Measurements from ENCODE around the gene KIFC3. TPM values are rescaled to one million over a fixed set of nuclear protein-coding genes. Genes with fewer than 3 reads are reported as not detected.
"Not testable (repeated sequence)": the region's sequence is repeated elsewhere in the genome, so short reads cannot be mapped to it uniquely, and the experiment has no call there.

KIFC3 gene
- total RNA-seq, 4 donors from 2014 or later: 116 to 206 (median 164) TPM

DNA sequence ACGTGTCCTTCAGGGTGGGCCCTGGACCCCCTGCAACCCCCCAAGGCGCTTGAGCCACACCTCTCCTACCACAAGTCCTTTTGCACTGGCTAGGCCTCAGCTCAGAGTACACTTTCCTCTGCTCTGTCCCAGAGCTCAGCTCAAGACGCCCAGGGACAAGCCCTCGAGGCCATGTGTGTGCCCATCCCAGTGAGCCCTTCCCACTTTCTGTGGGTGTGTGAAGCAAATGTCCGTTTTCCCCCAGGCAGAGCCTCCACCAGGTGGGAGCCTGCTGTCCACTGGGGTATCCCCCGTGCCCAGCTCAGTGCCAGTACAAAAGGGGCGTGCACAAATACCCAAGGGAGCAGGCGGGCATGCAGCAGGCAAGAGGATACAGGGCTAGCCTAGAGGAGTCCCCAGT lies 18.4 kb downstream of the KIFC3 start:
- no peak for DNase-seq (ENCODE audit: low spot score in 2 of 2)
- intact Hi-C loops (cut with DNase I; ENCODE audit: low total_unique reads): no loop called here
- H3K4me3 ChIP-seq (ENCODE audit: low read depth, poor library complexity, severe bottlenecking): no peak overlapping the region
- WGBS, 2 donors: 83 to 92% methylated on average over 8 of the region's 8 CpGs
- TF ChIP-seq POLR2A (IDR thresholded peaks at IDR 0.05): no peak
- TF ChIP-seq, protein P1, sequence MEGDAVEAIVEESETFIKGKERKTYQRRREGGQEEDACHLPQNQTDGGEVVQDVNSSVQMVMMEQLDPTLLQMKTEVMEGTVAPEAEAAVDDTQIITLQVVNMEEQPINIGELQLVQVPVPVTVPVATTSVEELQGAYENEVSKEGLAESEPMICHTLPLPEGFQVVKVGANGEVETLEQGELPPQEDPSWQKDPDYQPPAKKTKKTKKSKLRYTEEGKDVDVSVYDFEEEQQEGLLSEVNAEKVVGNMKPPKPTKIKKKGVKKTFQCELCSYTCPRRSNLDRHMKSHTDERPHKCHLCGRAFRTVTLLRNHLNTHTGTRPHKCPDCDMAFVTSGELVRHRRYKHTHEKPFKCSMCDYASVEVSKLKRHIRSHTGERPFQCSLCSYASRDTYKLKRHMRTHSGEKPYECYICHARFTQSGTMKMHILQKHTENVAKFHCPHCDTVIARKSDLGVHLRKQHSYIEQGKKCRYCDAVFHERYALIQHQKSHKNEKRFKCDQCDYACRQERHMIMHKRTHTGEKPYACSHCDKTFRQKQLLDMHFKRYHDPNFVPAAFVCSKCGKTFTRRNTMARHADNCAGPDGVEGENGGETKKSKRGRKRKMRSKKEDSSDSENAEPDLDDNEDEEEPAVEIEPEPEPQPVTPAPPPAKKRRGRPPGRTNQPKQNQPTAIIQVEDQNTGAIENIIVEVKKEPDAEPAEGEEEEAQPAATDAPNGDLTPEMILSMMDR (IDR thresholded peaks at IDR 0.05): no peak

DNA sequence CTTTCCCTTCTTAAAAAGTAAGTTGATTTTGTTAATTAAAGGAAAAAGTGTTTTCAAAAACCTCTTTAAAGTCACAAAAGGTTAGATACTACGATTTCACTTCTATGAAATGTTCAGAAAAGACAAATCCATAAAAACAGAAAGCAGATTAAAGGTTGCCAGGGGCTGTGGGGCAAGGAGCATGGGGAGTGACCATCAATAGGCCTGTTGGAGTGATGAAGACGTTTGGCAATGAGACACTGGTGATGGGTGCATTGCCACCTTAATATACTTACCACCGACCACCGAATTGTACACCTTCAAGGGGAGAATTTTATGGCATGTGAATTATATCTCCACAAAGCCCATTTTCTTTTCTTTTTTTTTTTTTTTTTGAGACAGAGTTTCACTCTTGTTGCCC lies 19.2 kb downstream of the KIFC3 start:
- TF ChIP-seq, protein P1 (IDR thresholded peaks at IDR 0.05): no peak
- TF ChIP-seq POLR2A (IDR thresholded peaks at IDR 0.05): no peak
- H3K4me3 ChIP-seq (ENCODE audit: low read depth, poor library complexity, severe bottlenecking): no peak overlapping the region
- DNase-seq (ENCODE audit: low spot score in 2 of 2): no peak
- intact Hi-C loops (cut with DNase I; ENCODE audit: low total_unique reads): no loop called here
- 85 to 92% methylated on average over 4 of the region's 4 CpGs for WGBS, 2 donors

DNA sequence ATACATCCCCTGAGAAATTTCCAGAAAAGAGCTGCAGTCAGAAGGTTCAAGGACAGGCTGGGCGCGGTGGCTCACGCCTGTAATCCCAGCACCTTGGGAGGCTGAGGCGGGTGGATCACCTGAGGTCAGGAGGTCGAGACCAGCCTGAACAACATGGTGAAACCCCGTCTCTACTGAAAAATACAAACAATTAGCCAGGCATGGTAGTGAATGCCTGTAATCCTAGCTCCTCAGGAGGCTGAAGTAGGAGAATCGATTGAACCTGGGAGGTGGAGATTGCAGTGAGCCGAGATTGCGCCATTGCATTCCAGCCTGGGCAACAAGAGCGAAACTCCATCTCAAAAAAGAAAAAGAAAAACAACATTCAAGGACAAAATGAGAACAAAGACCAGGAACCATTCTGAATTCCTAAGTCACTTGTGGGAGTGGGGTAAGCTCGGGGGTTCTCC lies 19.7 kb downstream of the KIFC3 start:
- WGBS, 2 donors: 89 to 94% methylated on average over 11 of the region's 11 CpGs
- H3K4me3 ChIP-seq (ENCODE audit: low read depth, poor library complexity, severe bottlenecking); DNase-seq (ENCODE audit: low spot score in 2 of 2); intact Hi-C loops (cut with DNase I; ENCODE audit: low total_unique reads): not testable (repeated sequence)

DNA sequence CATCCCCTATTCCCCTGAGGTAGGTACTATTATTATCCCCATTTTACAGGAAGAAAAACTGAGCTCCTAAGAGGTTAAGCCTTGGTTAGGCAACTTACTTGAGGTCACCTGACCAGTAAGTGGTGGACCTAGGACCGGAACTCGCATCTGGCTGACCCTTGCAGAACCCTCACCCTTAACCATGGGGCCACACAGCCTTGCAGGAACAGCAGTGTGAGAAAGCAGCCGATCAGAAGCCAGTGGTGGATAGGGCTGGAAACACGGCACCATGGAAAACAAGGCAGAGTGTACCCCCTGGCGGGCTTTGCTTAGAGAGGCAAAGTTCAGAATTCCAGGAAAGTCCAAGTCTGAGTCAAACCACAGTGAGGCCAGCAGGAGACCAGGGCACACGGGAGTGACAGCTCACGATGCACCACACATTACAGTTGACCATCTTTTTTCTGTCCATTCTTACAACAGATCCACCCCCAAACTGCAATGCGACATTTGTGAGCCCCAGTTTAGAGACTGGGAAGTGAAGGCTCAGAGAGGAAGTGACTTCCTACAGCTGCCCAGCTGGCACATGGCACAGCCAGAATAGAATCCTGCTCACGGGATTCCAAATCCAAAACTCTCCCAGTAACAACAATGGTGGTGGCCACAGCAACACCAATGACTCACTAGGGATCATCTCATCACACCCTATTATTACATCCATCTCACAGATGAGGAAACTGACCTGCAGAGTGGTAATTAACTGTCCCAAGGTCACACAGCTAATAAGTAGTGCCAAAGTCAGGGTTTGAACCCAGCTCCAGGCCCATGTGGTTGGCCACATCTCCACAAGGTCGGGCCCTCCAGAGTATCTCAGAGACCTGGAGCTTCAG lies 20.3 kb downstream of the KIFC3 start:
- intact Hi-C loops (cut with DNase I; ENCODE audit: low total_unique reads): no loop called here
- DNase-seq (ENCODE audit: low spot score in 2 of 2): no peak
- no peak for TF ChIP-seq POLR2A (IDR thresholded peaks at IDR 0.05)
- TF ChIP-seq, protein P1 (IDR thresholded peaks at IDR 0.05): no peak
- H3K4me3 ChIP-seq (ENCODE audit: low read depth, poor library complexity, severe bottlenecking): no peak overlapping the region
- 87 to 89% methylated on average over 10 of the region's 10 CpGs for WGBS, 2 donors

DNA sequence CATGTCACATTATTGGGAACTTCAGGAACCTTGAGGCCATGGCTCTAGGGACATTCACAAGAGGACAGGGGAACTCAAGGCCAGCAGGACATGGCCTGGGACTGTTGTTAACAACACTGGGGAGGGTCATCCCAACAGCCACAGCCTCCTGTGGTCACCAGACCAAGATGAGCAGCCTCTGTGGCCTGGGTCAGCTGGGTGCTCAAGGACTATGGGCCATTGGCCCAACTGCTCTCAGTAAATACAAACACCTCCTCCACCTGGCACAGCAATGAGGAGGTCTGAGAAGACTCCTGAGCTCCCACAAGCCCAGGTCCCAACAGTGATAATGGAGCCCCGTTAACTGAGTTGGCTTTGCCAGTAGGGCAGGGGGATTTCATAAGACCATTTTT lies 20.9 kb downstream of the KIFC3 start:
- WGBS, 2 donors: 93 to 100% methylated on average over 1 of the region's 1 CpG
- no peak overlapping the region for H3K4me3 ChIP-seq (ENCODE audit: low read depth, poor library complexity, severe bottlenecking)
- TF ChIP-seq, protein P1 (IDR thresholded peaks at IDR 0.05): no peak
- no peak for TF ChIP-seq POLR2A (IDR thresholded peaks at IDR 0.05)
- DNase-seq (ENCODE audit: low spot score in 2 of 2): no peak
- intact Hi-C loops (cut with DNase I; ENCODE audit: low total_unique reads): no loop called here

DNA sequence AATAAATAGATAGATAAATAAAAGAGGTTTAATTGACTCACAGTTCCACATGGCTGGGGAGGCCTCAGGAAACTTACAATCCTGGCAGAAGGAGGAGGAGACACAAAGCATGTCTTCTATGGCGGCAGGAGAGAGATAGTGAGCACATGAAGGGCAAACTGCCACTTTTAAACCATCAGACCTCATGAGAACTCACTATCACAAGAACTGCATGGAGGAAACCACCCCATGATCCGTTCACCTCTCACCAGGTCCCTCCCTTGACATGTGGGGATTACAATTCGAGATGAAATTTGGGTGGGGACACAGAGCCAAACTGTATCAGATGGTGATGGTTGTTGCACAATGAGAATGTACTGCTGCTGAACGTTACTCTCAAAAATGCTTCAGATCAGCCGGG lies 22.5 kb downstream of the KIFC3 start:
- intact Hi-C loops (cut with DNase I; ENCODE audit: low total_unique reads); H3K4me3 ChIP-seq (ENCODE audit: low read depth, poor library complexity, severe bottlenecking); DNase-seq (ENCODE audit: low spot score in 2 of 2): not testable (repeated sequence)
- 86 to 88% methylated on average over 5 of the region's 5 CpGs for WGBS, 2 donors

DNA sequence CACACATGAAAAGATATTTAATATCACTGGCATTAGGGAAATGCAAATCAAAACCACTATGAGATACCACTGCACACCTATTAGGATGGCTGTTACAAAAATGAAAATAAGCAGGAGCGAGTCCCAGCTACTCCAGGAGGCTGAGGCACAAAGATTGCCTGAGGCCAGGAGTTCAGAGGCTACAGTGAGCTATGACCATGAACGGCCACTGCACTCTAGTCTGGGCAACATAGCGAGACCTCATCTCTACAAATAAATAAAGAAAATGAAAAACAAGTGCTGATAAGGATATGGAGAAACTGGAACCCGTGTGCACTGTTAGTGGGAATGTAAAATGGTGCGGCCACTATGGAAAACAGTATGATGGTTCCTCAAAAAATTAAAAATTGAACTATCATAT lies 23.6 kb downstream of the KIFC3 start:
- TF ChIP-seq POLR2A (IDR thresholded peaks at IDR 0.05): no peak
- TF ChIP-seq, protein P1 (IDR thresholded peaks at IDR 0.05): no peak
- intact Hi-C loops (cut with DNase I; ENCODE audit: low total_unique reads): no loop called here
- no peak for DNase-seq (ENCODE audit: low spot score in 2 of 2)

More for the DNA sequence above, 23.6 kb downstream of the KIFC3 start:
- WGBS, 2 donors: 90 to 94% methylated on average over 5 of the region's 5 CpGs
- no peak overlapping the region for H3K4me3 ChIP-seq (ENCODE audit: low read depth, poor library complexity, severe bottlenecking)
